ENCODE data around the gene NCK2. TPM values are rescaled to one million over a fixed set of nuclear protein-coding genes. Genes with fewer than 3 reads are reported as not detected.

Gene NCK2
- total and polyA plus RNA-seq, 2 of the 4 experiments (the other 2 are of a cell fraction): 15.8 to 22.2 TPM

GRCh38 chr2:105793196-105793975 lies 48.7 kb downstream of the NCK2 start:
- no peaks in the 10 kb centered on the region for H3K36me3 ChIP-seq (ENCODE audit: control insufficient read depth, insufficient read depth, low read length)
- intact Hi-C loops (cut with micrococcal nuclease): no loop called here
- H3K9ac ChIP-seq (ENCODE audit: low read depth, low read length): no peak overlapping the region
- POLR2A ChIA-PET (ENCODE audit: unreplicated experiment): no interaction called here
- DNase-seq: no peak
- CTCF ChIA-PET: no interaction called here
- H2AK5ac ChIP-seq (ENCODE audit: low read depth, low read length): no peak overlapping the region
- H3K4ac ChIP-seq (ENCODE audit: low read depth, low read length): no peak overlapping the region
- H2BK15ac ChIP-seq (ENCODE audit: low read depth, low read length): no peak overlapping the region
- peaks cover 25 to 77% of the 10 kb centered on the region in 2 experiments for H3K79me1 ChIP-seq (ENCODE audit: low read depth in 1 of 2, low read length in 2 of 2)
- in situ Hi-C loops (cut with MboI; ENCODE audit: low sequenced_read_pairs): loop anchor here (25.0 kb wide), 1 partner anchor 456 kb away; the partner anchor contains the start of genes C2orf49 and TGFBRAP1
- H3K4me1 ChIP-seq (ENCODE audit: control insufficient read depth, insufficient read depth, low read length): peaks cover 27% of the 10 kb centered on the region
- no peak overlapping the region for H2BK20ac ChIP-seq (ENCODE audit: low read depth, low read length)
- H3K4me3 ChIP-seq (ENCODE audit: insufficient read depth, low read depth, low read length): no peak overlapping the region
- H3K4me2 ChIP-seq (ENCODE audit: low read depth, low read length): no peak overlapping the region
- H3K9me1 ChIP-seq (ENCODE audit: insufficient read depth, low read length): peaks cover 35% of the 10 kb centered on the region
- no peak overlapping the region for H3K56ac ChIP-seq (ENCODE audit: extremely low read depth, insufficient read depth, low read length)
- H4K91ac ChIP-seq (ENCODE audit: insufficient read depth, low read depth, low read length): no peak overlapping the region
- no peak overlapping the region for H4K5ac ChIP-seq (ENCODE audit: low read depth, low read length)
- no peak overlapping the region for H2BK120ac ChIP-seq (ENCODE audit: low read depth, low read length)
- no peak overlapping the region for H3K23ac ChIP-seq (ENCODE audit: low read depth, low read length)
- no peak overlapping the region for H3K18ac ChIP-seq (ENCODE audit: low read depth, low read length)
- no peaks in the 10 kb centered on the region for H3K27me3 ChIP-seq (ENCODE audit: control insufficient read depth, insufficient read depth, low read length)
- H3K14ac ChIP-seq (replicated peaks; ENCODE audit: low read depth, low read length): no peak overlapping the region
- TF ChIP-seq MXI1 (IDR thresholded peaks at IDR 0.05; ENCODE audit: borderline replicate concordance, low read depth, low read length) (no peak), MAFK (IDR thresholded peaks at IDR 0.05; ENCODE audit: low read depth, low read length) (no peak), CEBPB (IDR thresholded peaks at IDR 0.05; ENCODE audit: low read depth, low read length) (no peak)
- H3K9me3 ChIP-seq (ENCODE audit: control insufficient read depth, insufficient read depth, low read length): no peaks in the 10 kb centered on the region
- H2AFZ ChIP-seq (replicated peaks; ENCODE audit: low read length, poor library complexity): no peak overlapping the region
- H4K8ac ChIP-seq (ENCODE audit: low read depth in 2 of 2, low read length in 2 of 2): no peak overlapping the region
- peaks cover 32% of the 10 kb centered on the region for H4K20me1 ChIP-seq (ENCODE audit: insufficient read depth, low read length)
- no CpG with 5 or more reads among the region's 6 CpGs for WGBS, 2 experiments (ENCODE audit: extremely low coverage in 2 of 2, insufficient read length in 1 of 2)
- H2AK9ac ChIP-seq (replicated peaks; ENCODE audit: low read depth, low read length, poor library complexity): no peak overlapping the region
- ATAC-seq (ENCODE audit: low read depth): no peak
- dilution Hi-C loops (cut with HindIII; ENCODE audit: low sequenced_read_pairs, unreplicated experiment): no loop called here
- no peak overlapping the region for H3K27ac ChIP-seq (ENCODE audit: insufficient read depth, low read length)
- H2BK5ac ChIP-seq (ENCODE audit: low read depth, low read length, poor library complexity, severe bottlenecking): no peak overlapping the region
- no TSS peak for BruUV-seq (replicated peaks)

All from IMR-90 (cell line).